Esophagus squamous epithelium (tissue), 4 donors: ENCODE measurements around the gene TRAF3IP1.
"Not testable (repeated sequence)": the region's sequence is repeated elsewhere in the genome, so short reads cannot be mapped to it uniquely, and the experiment has no call there.

Experiments used
- POLR2A ChIP-seq, 4 donors: fragments of 450-650 bp; IDR thresholded peaks; one replicate each; pipeline ENCODE4 v1.6.1; 2017; ENCODE audit warnings: antibody characterized with exemption in 4 of 4, mild to moderate bottlenecking in 4 of 4, moderate library complexity in 3 of 4
- TF ChIP-seq, protein P1 (sequence below), 6 experiments: fragments of 450-650 bp in 4 of 6; fragments of 200-600 bp in 2 of 6; sonication (generic) in 2 of 6; IDR thresholded peaks; one replicate each; pipeline ENCODE4 v1.5.1; 2016 to 2019; ENCODE audit warnings: antibody characterized with exemption in 6 of 6, mild to moderate bottlenecking in 4 of 6, moderate library complexity in 4 of 6

DNA sequence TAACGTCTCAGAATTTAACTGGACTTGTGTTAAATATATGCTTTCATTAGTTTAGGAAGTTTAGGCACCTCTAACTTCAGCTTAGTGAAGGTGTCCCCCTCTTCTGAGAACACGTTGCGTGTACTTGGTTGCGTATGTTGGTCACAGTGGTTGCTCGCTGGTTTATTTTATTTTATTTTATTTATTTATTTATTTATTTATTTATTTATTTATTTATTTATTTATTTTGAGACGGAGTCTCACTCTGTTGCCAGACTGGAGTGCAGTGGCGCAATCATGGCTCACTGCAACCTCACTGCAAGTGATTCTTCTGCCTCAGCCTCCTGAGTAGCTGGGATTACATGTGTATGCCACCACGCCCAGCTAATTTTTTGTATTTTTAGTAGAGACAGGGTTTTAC, 15.3 kb downstream of the TRAF3IP1 start:
- TF ChIP-seq, protein P1, sequence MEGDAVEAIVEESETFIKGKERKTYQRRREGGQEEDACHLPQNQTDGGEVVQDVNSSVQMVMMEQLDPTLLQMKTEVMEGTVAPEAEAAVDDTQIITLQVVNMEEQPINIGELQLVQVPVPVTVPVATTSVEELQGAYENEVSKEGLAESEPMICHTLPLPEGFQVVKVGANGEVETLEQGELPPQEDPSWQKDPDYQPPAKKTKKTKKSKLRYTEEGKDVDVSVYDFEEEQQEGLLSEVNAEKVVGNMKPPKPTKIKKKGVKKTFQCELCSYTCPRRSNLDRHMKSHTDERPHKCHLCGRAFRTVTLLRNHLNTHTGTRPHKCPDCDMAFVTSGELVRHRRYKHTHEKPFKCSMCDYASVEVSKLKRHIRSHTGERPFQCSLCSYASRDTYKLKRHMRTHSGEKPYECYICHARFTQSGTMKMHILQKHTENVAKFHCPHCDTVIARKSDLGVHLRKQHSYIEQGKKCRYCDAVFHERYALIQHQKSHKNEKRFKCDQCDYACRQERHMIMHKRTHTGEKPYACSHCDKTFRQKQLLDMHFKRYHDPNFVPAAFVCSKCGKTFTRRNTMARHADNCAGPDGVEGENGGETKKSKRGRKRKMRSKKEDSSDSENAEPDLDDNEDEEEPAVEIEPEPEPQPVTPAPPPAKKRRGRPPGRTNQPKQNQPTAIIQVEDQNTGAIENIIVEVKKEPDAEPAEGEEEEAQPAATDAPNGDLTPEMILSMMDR (IDR thresholded peaks at IDR 0.05): not testable (repeated sequence)
- not testable (repeated sequence) for TF ChIP-seq POLR2A (IDR thresholded peaks at IDR 0.05)
